Measurements from ENCODE around the gene JADE3.
A peak's percentile ranks its signal among the peaks of the same experiment; 100 is the strongest.

Gene JADE3

DNA sequence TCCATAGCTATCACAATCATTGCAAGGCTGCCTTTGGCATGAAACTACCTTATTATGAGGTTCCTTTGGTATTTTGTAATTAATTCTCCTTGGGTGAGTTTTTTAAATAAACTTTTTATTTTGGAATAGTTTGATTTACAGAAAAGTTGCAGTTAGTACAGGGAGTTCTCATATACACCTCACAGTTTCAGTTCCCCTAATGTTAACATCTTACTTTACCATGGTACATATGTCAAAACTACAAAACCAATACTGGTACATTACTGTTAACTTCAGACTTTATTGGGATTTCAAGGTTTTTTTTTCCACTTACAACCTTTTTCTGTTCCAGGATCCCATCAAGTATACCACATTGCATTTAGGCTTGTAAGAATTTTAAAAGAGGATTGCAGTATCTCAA lies 114.0 kb downstream of the JADE3 start:
- DNase-seq (ENCODE audit: low spot score) = no peak

DNA sequence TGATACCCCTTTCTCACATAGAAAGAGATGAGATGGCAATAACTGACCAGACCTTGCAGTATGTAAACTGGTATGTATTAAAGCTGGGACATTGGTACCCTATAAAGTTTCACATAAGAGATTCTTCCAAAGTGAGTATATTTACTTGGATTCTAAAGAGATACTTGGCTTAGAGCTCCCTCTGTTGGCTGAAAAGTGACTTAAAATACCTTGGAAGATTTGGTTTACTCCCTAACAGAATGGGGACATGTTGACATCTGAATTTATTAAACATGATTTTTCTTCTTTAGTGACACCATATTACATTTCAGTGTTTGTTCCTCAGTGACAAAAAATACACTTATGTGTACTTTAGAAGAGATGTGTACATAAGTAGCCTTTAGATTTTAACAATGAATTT lies 118.1 kb downstream of the JADE3 start:
- DNase-seq (ENCODE audit: low spot score) = no peak

DNA sequence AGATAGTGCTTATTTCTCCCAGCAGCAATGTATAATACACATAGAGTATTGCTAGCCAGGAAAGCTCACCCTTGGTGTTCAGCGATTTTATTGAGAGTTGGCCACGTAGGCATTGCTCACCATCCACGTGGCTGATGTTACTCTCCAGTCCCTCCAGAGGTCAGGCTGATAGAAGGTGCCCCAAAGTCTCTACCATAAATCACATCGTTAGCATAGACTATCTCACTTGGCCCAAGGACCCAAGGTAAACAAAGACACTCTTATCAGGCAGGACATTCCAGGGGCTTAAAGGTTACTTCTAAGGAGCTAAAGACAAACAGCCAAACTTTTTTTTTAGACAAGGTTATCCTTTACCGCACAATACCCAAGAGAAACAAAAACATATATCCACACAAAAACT lies 135.8 kb downstream of the JADE3 start:
- DNase-seq (ENCODE audit: low spot score) = peak; percentile 3

GRCh38 chrX:47059142-47059874 lies 147.1 kb downstream of the JADE3 start:
- no peak for DNase-seq (ENCODE audit: low spot score)

GRCh38 chrX:47060708-47061107 lies 148.5 kb downstream of the JADE3 start:
- DNase-seq (ENCODE audit: low spot score) = no peak

DNA sequence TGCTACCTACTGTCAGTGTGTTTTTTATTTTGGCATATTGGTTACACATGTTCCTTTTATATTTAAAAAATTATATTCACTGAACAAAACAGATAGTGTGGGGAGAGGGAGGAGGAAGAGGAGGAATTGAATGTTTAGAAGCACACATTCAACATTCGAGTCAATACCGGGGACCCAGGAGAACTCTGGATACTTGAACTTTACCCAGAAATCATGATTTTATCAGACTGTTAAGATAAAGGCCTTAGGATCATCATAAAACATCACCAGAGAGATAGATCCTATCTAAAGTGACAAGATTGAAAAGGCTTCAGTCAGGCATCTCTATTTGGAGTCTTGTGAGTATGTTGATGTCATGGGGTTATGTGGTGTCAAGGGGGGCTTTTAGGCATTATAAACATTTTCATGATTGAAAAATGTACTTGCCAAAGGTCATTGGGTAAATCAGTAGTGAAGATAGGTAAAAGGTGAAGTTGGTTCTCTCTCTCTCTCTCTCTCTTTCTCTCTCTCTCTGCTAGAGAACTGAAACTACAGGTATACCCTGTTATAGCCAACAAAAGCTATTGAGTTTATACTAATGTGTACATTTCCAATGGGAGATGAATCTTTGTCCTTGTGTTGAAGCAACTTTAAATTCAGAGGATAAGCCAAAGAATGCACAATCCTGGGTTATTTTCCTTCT lies 149.2 kb downstream of the JADE3 start:
- DNase-seq (ENCODE audit: low spot score) = no peak

- DNase-seq (ENCODE audit: low spot score) = no peak
Measured at GRCh38 chrX:47063179-47063578, 151.0 kb downstream of the JADE3 start.

- no peak for DNase-seq (ENCODE audit: low spot score)
Measured at GRCh38 chrX:47068214-47068613, 156.0 kb downstream of the JADE3 start.

GRCh38 chrX:47068720-47069119 lies 156.5 kb downstream of the JADE3 start:
- DNase-seq (ENCODE audit: low spot score) = no peak

DNA sequence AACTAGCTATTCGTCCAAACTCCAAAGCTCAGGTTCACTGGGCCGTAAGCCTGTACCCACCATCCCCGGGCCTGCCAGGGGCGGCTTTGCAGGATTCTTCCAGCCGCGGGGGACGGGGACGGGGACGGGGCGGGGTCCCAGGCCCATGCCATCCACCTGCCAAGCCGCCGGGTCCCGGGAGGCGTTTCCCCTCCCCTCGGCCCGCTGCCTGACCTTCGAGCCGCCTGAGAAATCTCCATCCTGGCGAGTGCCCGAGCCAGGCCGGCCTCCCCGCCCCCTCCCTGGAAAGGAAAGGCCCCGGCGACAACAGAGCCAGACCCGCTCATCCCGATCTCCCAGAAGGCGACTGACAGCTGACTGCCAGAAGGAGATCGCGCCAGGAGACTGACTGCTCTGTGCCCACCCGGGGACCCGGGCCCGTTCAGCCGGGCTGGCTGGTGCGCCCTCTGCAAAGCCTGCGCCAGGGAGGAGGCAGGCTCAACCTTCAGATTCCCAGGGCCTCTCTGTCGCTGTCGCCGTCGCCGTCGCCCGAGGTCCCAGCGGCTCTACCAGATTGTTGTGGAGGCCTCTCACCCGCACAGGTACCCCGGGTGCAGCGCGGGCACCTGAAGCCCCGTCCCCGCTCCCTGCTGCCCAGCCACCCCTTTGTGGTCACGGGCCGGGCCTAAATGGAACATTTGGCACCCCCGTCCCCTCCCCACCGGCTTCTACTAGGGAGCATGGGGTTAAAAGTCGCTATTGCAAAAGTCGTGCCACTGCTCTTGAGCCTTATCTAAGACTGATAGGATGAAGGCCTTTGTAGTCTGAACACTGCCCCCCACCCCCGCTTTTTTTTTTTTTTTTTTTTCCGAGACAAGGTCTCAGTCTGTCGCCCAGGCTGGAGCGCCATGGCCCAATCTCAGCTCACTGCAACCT lies 166.2 kb downstream of the JADE3 start, which contains the start of gene RGN:
RGN (plus strand) TSS at position 315 of the 915 bp plus-strand sequence. CDS start 2,702 bp downstream, outside the sequence.
- peak; percentile 10 for DNase-seq (ENCODE audit: low spot score)

DNA sequence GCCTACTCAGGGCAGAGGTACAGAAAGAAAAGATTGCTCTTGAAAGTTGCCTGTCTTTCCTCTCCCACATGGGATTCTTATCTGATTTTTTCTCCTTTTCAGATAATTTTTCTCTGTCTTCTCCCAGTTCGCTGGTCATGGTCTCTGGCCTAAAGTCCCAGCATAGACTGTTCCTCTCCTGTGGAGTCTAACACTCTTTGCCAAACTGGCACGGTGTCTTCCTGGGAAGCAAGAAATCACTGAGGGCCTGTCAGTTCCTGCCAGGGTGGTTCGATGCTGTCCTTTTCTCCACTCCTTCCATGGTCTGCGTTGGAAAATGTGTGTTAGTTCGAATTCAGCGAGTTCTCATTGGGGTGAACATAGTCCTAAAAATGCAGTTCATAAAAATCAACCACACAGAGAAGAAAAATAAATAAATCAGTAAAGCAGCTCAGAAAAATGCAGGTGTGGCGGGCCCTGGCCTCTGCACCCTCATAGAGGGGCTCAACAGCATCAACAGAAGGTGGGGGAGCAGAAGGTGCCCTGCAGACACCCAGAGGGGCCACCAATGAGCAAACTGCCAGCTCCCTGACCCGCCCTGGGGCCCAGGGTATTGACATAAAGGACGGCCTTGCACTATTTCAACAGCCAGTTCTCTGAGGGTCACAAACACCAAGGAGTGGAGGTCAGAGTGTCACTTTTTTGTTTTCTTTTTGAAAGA lies 168.1 kb downstream of the JADE3 start:
- peak; percentile 18 for DNase-seq (ENCODE audit: low spot score)

- no peak for DNase-seq (ENCODE audit: low spot score)
Measured at GRCh38 chrX:47080915-47081236, 168.7 kb downstream of the JADE3 start.

GRCh38 chrX:47091149-47091775 lies 179.0 kb downstream of the JADE3 start:
- DNase-seq (ENCODE audit: low spot score) = no peak

DNA sequence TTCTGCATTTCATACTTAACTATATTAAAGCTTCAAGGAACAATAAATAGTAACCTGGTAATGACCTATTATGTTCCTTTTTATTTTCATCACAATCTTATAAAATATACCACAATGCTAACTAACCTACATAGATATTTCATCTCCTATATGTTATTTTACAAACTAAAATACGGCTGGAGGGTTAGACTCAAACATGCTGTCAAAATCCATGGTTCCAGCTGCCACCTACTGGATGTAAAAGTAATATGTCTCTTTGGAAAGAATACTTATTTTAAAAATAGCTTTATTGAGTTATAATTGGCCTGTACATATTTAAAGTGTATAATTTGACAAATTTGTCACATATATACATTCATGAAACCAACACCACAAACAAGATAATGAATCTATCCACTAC lies 181.0 kb downstream of the JADE3 start:
- no peak for DNase-seq (ENCODE audit: low spot score)

DNA sequence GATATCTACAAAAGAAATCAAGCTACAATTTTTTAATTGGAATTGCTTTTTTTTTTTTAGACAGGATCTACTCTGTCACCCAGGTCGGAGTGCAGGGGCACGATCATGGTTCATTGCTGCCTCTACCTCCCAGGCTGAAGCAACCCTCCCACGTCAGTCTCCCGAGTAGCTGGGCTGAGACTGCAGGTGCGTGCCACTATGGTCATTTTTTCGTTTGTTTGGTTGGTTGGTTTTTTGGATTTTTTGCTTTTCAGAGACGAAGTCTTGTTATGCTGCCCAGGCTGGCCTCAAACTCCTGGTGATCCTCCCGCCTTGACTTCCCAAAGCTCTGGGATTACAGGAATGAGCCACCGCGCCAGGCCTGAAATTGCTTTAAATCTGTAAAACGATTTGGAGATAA lies 181.6 kb downstream of the JADE3 start:
- no peak for DNase-seq (ENCODE audit: low spot score)

DNA sequence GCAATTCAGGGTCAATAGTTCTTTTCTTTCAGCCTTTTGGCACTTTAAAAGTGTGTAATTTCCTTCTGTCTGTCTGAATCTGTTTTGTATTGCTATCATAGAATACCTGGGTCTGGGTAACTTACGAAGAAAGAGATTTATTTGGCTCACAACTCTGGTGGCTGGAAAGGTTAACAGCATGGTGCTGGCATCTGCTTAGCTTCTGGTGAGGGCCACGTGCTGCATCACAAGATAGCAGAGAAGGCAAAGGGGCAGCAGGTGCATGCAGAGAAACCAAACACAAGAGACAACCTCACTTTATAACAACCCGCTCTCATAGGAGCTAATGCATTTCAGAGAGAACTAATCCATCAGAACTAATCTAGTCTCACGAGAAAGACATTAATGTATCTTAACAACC lies 184.8 kb downstream of the JADE3 start:
- DNase-seq (ENCODE audit: low spot score) = no peak

- DNase-seq (ENCODE audit: low spot score) = no peak
Measured at GRCh38 chrX:47098338-47099094, 186.3 kb downstream of the JADE3 start.

GRCh38 chrX:47101206-47101605 lies 189.0 kb downstream of the JADE3 start:
- DNase-seq (ENCODE audit: low spot score) = no peak

Measured in HuH-7.5 (cell line).